HG03039 (cell line): ENCODE results near the gene ZCCHC8.

Experiments
- ATAC-seq: cut with Tn5 transposase; IDR thresholded peaks from one replicate; pipeline ENCODE4 v1.9.1; 2021; ENCODE audit warnings: mild to moderate bottlenecking, moderate library complexity; ENCODE audit not compliant: unreplicated experiment

The ZCCHC8 gene

DNA sequence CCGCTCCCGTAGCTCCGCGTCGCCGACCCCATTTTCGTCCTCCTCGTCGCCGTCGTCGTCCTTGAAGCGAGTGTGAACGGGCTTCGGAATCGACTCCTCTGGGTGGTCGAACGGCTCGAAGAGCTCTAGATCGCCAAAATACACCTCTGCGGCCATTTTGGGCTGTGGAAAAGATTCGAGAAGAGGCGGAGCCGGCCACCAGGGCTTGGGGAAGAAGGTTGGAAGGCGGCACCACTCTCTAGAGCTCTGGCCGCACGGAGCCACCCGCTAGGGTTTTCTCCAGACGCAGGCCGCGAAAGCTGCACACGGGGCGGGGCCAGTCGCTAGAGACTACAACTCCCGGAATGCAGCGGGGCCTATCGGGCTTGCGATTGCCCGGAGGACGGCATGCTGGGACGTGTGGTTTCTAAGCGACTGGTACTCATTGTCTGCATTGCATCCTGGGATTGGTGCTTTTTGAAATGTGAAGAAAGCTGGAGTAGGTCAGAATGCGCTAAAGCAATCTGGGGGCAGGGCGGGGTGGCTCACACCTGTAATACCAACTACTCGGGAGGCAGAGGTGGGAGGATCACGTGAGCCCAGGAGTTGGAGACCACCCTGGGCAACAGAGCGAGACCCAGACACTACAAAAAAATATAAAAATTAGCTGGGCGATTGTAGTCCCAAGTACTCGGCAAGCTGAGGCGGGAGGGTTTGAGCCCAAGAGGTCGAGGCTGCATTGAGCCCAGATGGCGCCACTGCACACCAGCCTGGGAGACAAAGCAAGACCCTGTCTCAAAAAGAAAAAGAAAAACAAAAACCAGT, at the start of gene ZCCHC8:
Gene ZCCHC8 (minus strand): TSS at position 248 of the 804 bp plus-strand sequence. CDS start 92 bp downstream, at position 156.
- ATAC-seq, result peak; percentile 91

DNA sequence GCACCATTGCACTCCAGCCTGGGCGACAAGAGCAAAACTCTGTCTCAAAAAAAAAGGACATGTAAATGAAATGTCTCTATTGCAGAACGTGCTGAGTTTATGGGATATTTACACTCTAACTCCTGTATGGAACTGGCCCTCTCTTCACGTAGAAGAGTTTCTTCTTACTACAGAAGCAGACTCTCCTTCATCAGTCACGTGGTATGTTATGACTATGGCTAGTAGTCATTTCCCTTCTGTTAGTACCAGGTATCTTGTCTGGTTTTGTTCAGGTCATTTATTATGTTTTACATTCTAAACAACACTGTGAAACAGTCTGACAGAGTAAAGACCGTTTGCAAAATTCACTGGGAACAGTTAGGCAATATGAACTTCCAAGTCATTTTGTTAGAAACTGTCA, 46.6 kb upstream of the ZCCHC8 start:
- ATAC-seq, result no peak

DNA sequence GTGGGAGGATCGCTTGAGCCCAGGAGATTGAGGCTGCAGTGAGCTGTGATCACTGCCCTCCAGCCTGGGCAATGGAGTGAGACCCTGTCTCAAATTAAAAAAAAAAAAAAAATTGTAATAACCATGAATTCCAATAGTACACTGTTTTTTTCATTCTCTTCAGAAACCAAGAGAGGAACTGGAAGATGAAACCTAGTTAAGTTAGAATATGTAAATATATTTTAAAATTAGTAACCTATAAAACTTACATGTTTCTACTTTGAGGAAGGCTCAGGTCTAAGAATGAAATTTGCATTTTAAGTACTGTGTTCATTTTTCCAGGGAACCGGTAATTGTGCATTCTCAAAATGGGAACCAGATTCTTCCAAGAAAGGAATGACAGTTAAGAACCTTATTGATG, 45.1 kb upstream of the ZCCHC8 start:
- ATAC-seq, result no peak

DNA sequence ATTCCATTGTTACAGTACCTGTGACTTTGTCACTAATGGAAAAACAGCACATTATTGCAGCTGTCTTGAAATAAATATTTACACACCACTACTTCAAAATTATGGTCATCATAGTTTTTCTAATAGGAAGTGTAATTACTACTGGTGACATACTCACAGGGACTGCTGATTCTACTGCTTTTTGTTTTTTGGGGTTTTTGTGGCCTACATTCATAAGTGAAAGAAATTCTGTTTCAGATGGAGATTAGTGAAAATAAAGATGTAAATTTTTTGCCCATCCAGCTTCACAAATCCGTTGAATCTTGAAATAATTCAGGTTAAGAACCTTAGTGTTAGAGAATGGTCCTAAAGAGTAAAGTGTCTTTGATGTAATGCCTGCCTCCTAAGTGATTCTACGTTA, 43.8 kb upstream of the ZCCHC8 start:
- no peak for ATAC-seq

DNA sequence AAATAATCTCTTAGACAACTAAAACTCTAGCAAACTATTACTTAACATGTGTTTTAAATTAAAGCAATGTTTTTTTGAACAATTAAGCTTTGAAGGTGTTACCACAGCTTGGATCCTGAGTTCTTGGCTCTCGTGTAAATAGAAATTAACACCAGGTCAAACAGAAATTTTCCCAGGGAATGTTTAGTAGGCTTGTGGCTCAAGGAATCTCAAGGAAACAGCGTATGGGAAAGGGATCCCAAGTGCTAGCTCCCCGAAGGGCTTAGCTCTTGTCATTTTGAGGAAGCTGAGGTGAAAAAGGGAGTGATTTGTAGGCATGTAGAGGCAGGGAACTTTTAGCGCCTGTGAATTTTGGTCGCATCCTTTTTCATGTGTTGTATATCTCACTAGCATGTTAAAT, 37.8 kb upstream of the ZCCHC8 start:
- ATAC-seq, result no peak

DNA sequence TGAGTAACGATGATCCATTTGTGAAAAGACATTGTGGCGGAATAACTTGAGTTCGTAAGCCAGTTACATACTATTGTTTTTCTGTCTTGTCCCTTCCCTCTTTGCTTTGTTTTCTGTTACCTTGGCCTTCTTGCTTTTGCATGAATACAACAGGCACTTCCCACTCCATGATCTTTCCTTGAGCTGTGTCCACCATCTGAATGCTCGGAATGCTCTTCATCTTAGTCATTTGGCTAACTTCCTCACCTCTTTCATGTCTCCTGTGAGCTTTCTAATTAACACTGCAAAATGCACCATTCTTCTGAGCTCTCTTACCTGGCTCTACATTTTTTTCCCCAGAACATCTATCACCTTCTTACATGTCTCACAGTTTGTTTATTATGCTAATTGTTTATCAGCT, 36.3 kb upstream of the ZCCHC8 start:
- ATAC-seq, result no peak

DNA sequence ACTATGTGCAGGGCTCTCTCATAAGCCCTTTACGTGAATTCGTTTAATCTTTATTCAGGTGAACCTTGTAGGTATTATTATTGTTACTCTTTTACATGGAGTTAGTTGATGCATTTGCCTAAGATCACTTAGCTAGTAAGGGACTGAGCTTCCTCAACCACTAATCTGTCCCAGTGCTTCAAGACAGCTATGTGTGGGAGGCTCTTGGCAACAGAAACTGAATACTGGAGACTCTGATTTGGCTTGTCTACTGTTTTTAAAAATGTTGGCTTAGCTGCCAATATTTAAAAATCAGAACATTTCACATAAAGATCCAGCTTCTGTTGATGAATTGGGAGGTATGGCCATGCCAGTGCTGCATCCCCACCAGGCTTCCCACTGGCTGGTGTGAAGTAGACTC, 33.1 kb upstream of the ZCCHC8 start:
- no peak for ATAC-seq

DNA sequence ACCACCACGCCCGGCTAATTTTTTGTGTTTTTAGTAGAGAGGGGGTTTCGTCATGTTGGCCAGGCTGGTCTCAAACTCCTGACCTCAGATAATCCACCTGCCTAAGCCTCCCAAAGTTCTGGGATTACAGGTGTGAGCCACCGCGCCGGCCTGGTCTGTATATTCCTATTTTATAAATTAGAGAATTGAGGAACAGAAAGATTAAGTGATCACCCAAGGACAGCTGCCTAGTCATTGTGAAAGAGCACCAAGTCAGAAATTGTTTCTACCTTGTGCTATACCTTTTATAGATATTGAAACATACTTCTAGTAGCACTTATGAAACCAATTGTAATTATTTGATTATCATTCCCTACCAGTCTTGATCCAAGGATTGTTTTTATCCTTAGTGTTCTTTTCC, 28.3 kb upstream of the ZCCHC8 start:
- ATAC-seq, result no peak

DNA sequence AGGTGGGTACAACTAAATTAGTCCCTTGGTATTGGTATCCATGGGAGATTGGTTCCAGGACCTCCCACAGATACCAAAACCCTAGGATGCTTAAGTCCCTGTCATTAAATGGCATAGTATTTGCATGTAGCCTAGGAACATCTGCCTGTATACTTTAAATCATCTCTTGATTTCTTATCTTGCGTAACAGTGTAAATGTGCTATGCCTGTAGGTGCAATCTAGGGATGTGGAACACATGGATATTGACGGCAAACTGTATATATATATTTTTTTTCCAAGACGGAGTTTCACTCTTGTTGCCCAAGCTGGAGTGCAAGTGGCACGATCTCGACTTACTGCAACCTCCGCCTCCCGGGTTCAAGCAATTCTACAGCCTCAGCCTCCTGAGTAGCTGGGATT, 27.9 kb upstream of the ZCCHC8 start:
- no peak for ATAC-seq

DNA sequence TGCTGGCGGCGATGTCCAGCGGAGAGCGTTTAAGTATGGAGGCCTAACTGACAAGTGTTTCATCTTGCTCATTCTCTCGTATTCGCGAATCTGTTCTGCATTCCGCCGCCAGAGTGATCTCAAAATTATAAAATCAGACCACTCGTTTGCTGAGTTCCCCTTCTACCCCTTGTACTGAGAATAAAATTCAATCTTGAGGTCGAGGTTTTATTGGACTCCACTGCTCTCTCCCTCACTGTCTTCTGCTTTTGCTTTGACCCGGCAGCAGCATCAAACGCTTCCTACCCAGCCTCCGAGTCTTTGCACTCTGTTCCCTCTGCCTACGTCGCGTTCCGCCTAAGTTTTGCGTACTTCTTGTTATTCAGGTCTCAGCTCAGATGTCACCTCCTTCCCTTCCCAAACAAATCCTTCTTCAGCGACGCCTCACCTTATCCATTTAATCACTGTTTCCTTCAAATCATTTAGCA, 26.8 kb upstream of the ZCCHC8 start:
- no peak for ATAC-seq

DNA sequence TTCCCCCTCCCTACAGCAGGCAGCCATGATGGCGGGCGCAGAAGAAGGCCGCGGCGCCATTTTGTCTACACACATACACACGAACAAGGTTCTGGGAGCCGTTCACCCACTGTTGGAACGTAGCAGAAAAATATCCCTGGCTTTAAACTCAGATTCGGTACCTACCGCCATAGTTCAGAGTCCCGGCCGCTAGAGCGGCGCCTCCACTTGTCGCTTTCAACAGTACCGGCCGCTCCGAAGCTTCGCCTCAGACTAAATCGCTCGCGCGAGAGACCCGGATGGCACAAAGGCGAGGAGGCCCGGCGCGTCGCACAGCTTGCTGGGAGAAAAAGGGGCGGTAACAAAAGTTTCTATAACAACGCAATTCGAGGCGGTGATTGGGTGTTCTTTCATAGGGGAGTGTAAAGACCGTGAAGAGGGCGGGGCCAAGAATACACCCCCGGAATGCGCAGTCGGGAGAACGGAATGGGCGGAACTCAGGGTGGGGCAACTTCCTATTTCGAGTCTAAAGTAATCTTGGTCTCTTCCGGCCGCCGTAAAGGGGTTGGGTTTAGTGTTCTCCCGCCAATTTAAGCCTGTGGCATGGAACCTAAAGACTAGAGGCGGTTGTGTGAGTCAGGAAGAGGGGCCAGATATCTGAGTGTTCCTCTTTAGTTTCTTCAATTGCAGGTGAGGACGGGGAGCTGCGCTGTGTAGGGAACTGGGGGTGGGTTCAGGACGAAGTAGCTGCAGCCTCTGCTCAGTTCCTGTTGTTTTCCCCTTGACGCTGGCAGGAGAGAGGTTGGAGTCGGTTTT, 26.1 kb upstream of the ZCCHC8 start, which contains the start of the genes KNTC1 and RSRC2:
Gene KNTC1 (plus strand): TSS at position 567 of the 795 bp plus-strand sequence. CDS start 2,815 bp downstream, outside the sequence.
Gene RSRC2 (minus strand): TSS at position 254 of the 795 bp plus-strand sequence. CDS start 83 bp downstream, at position 171.
- ATAC-seq, result peak; percentile 90

DNA sequence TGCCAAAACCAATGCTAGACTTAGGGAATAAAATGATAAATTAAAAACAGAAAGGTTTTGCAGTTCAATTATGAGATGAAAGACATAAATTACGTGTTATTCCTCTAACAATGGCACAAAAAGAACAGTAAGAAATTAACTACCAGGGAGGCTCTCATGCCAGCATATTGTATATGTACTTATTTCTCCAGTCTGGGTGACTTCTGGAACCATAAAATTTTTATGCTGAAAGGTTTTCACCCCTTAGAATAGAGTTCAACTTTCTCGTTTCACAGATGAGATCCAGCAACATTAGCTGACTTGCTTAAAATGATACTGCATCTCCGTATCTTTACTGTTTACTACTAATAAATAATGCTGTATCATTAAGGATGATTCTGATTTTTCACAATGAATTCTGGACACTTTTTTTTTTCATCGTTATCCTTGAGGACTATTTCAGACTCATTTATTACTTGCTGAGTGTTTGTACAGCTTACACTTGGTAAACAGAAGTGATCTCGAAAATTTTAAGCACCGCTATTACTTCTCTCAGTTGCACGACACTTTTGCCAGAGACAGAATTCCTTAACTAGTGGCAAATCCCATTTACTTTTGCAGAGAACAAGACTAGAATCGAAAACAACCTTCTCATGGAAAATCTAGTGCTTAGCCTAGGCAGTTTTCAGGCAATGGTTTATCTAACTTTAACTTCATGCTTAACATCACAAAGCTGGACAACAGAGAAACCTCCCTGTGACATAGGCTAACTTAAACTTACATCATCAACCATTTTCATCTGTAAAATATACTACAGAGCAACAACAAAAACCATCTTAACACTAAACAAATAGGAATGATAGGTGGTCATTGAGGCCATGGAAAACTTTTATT, 23.4 kb upstream of the ZCCHC8 start:
- ATAC-seq, result no peak

DNA sequence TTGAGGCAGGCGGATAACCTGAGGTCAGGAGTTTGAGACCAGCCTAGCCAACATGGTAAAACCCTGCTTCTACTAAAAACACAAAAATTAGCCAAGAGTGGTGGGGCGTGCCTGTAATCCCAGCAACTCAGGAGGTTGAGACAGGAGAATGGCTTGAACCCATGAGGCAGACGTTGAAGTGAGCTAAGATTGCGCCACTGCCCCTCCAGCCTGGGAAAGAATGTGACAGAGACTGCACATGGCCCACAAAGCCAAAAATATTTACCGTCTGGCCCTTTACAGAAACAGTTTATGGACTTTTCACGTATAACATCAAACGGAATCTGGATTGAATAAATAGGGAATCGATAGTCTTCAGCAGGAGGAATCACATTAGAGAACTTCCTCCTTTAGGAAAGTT, 22.5 kb upstream of the ZCCHC8 start:
- ATAC-seq, result no peak

DNA sequence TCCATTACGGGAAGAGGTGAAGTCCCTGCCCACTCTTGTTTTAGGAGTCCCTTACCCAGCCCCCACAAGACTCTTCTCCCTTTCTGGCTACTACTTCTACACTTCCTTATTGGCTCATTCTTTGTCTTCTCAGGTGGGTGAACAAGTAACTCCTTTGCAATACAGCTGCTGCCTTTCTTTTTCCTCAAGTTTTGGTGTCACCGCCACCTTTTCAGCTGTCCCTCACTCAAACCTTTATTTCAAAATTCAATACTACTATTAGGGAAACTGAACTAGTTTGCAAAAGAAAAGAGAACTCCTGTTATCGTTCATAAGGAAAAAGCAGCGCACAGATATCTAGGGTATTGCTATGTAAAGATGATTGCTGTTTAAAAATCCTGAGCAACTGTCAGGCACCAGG, 19.9 kb upstream of the ZCCHC8 start:
- no peak for ATAC-seq

DNA sequence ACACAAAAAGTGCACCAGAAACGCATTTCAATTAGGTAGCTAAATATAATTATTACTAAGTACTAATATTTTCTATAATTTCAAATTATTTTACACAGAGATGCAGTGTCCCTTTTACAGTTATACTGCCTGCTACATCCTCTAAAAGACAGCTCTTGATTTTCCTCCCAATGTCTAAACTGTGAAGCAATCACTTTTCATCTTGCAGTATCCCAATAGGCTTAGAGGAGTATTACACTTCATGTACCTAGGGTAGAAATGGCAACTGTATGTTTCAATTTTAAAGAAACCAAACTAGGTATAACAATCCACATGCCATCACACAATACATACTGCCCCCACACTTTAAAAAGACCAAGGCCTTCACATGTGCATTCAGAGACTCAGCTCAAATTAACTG, 18.7 kb upstream of the ZCCHC8 start:
- ATAC-seq, result no peak

DNA sequence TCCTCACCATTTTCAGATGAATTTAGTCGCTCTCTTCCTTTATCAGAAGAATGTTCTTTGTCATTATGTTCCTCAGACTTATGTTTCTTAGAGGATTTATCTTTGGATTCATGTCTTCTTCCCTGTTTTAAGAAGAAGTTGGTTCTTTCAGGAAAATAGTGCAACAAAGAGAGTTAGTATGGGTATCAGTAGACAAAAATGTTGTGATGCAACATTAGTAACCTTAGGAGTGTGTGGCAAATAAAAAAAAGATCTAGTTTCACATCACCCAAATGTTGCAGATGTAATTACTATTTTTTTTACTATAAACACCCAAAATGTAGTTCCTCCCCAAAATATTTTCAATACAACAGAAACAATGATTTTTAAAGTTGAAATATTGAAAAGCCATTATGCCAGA, 18.2 kb upstream of the ZCCHC8 start:
- ATAC-seq, result no peak

DNA sequence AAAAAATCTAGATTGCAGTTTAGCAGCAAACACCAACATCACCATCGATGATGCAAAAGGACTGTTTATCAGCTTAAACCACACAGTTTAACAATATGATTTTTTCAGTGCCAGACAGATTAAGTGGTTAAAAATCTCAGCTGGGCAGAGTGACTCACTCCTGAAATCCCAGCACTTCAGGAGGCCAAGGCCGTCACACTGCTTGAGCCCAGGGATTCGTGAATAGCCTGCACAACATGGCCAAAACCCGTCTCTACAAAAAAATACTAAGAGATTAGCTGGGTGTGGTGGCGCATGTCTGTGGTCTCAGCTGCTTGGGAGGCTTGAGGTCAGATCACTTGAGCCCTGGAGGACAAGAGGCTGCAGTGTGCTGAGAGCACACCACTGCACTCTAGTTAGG, 17.1 kb upstream of the ZCCHC8 start:
- no peak for ATAC-seq

DNA sequence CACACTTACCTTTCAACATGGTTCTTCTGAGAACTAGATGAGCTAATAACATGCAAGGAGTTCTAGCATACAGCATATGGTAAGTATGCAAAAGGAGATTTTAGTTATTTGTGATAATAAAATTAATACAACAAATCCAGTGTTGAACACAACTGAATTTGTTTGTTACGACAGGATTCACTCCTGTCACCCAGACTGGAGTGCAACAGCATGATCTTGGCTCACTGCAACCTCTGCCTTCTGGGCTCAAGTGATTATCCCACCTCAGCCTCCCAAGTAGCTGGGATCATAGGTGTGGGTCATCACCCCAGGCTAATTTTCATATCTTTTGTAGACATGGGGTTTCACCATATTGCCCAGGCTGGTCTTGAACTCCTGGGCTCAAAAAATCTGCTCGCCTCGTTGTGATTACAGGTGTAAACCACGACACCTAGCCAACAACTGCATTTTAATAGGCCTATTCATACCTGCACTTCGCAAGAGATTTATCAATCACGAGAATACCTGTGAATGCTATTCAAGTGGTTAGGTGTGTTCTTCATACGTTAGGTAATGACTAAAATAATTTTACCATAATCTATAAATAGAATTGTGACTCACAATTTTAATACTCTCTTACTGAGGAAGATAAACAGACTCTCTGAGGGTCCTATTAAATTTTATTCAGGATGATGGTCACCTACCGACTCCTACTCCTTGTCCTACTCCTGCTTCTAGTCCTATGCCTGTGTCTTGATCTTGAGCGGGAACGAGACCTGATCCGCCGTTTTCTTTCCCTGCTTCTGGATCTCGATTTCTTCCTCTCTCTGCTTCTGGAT, 16.0 kb upstream of the ZCCHC8 start:
- ATAC-seq, result no peak

DNA sequence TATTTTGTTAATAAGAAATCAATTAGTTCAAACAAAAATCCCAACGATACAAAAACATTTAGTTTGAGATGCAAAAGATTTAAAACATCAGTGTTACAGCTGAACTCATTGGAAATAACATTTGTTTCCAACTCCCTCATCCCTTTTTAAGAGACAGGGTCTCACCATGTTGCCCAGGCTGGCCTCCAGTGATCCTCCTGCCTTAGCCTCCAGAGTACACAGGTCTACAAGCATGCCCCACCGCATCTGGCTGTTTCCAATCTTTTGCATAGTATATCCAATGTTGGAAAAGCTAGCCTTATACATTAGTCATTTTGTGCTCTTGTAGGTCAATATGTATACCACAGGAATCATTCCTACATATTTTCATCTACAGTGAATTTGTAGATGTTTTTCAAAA, 14.5 kb upstream of the ZCCHC8 start:
- no peak for ATAC-seq

DNA sequence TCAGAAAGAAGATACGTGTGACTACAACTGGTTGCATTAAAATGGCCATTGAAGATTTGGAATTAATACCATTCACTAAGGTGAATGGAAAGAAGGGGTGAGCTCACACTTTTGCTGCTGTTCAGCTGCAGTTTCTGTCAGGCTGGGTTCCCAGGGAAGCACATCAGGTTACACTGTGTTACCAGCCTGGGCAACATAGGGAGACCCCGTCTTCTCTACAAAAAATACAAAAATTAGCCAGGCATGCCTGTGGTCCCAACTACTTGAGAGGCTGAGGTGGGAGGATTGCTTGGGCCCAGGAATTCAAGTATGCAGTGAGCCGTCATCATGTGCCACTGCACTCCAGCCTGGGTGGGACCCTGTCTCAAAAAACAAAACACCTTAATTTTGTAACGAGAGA, 12.9 kb upstream of the ZCCHC8 start:
- ATAC-seq, result no peak
